Stimulated activated CD8-positive, alpha-beta memory T cell treated with anti-CD3 and anti-CD28 coated beads, Interleukin-7, amount 100 ng/mL, for 1 hour (primary cell): ENCODE data around the gene TNS1.

Experiments used
- DNase-seq, 2 donors: peaks; one replicate each; pipeline ENCODE4 v3.0.0-alpha.2; 2020; ENCODE audit warnings: low read depth in 2 of 2

The TNS1 gene

GRCh38 chr2:218015586-218016521 lies 13.1 kb upstream of the TNS1 start:
- no peak for DNase-seq

- no peak for DNase-seq
Observed at GRCh38 chr2:218014706-218015585, 12.2 kb upstream of the TNS1 start.

GRCh38 chr2:218013289-218013688 lies 10.5 kb upstream of the TNS1 start:
- no peak for DNase-seq

- DNase-seq = no peak
Observed at GRCh38 chr2:218012284-218012683, 9.5 kb upstream of the TNS1 start.

GRCh38 chr2:218011653-218012040 lies 8.9 kb upstream of the TNS1 start:
- no peak for DNase-seq

- no peak for DNase-seq
Observed at GRCh38 chr2:218010984-218011652, 8.3 kb upstream of the TNS1 start.

GRCh38 chr2:218010140-218010983 lies 7.6 kb upstream of the TNS1 start:
- DNase-seq = no peak

GRCh38 chr2:218009765-218010139 lies 7.0 kb upstream of the TNS1 start:
- DNase-seq = no peak

GRCh38 chr2:218009231-218009630 lies 6.4 kb upstream of the TNS1 start:
- DNase-seq = no peak

- DNase-seq = no peak
Observed at GRCh38 chr2:218008060-218009040, 5.6 kb upstream of the TNS1 start.

GRCh38 chr2:218006741-218007140 lies 3.9 kb upstream of the TNS1 start:
- DNase-seq = no peak

GRCh38 chr2:218005486-218005885 lies 2.7 kb upstream of the TNS1 start:
- DNase-seq = no peak

GRCh38 chr2:218005028-218005427 lies 2.2 kb upstream of the TNS1 start:
- no peak for DNase-seq

- no peak for DNase-seq
Observed at GRCh38 chr2:218003981-218004419, 1.2 kb upstream of the TNS1 start.

- no peak for DNase-seq
Observed at GRCh38 chr2:218003281-218003944, 618 bp upstream of the TNS1 start.

GRCh38 chr2:218002143-218002844 lies 501 bp downstream of the TNS1 start:
- DNase-seq = no peak

- DNase-seq = no peak
Observed at GRCh38 chr2:218001629-218002028, 1.2 kb downstream of the TNS1 start.

- no peak for DNase-seq
Observed at GRCh38 chr2:218000136-218000535, 2.7 kb downstream of the TNS1 start.

GRCh38 chr2:217999595-217999959 lies 3.2 kb downstream of the TNS1 start:
- DNase-seq = no peak
